Endothelial cell of umbilical vein (primary cell): Measurements from ENCODE around the gene MAJIN. TPM values are rescaled to one million over a fixed set of nuclear protein-coding genes. Genes with fewer than 3 reads are reported as not detected.

Experiments used
- BruUV-seq: library from RNA; stranded (reverse); fragments of 400-500 nt; replicated peaks from 2 replicates; lab custom pipeline; 2021; lab: Mats Ljungman, UMichigan
- CTCF ChIA-PET: fragments of 300-600, 350-600 bp; sonication (Branson Sonifier 250); formaldehyde crosslinking; loops from one replicate; lab custom pipeline; 2021; ENCODE audit warnings: antibody characterized with exemption, inconsistent platforms; lab: Charles Lee
- POLR2A ChIA-PET: fragments of 300-600, 350-600 bp; sonication (Branson Sonifier 250); formaldehyde crosslinking; loops from one replicate; lab custom pipeline; 2021; ENCODE audit warnings: antibody characterized with exemption, inconsistent platforms; lab: Charles Lee
- DNase-seq: peaks from one replicate; pipeline ENCODE4 v3.0.0-alpha.2; 2011; ENCODE audit warnings: low read depth, low spot score
- FAIRE-seq: peaks from 2 replicates; lab custom pipeline; 2011; peaks lifted over from hg19 to GRCh38; lab: Jason Lieb, UNC
- H2AFZ ChIP-seq: 2 replicates; pipeline ENCODE4 v1.6.0; 2012; ENCODE audit warnings: low read depth, low read length, control low read depth, inconsistent platforms
- H3K27ac ChIP-seq: 2 replicates; pipeline ENCODE4 v1.5.1; 2011; ENCODE audit warnings: low read depth, mild to moderate bottlenecking, control low read depth, low read length, moderate library complexity; ENCODE audit not compliant: insufficient read depth
- H3K27me3 ChIP-seq, 2 experiments: 2 replicates each; pipeline versions ENCODE4 v1.6.0 to v1.6.1; 2011; ENCODE audit warnings: low read length in 2 of 2, mixed read lengths in 1 of 2; ENCODE audit not compliant: control insufficient read depth in 2 of 2, insufficient read depth in 2 of 2
- H3K36me3 ChIP-seq, 2 experiments: 2 replicates in 1 of 2; 3 replicates in 1 of 2; pipeline ENCODE4 v1.5.1; 2011; ENCODE audit warnings: low read length in 2 of 2, mild to moderate bottlenecking in 1 of 2, moderate library complexity in 1 of 2; ENCODE audit not compliant: control insufficient read depth in 2 of 2, insufficient read depth in 2 of 2; ENCODE audit errors: extremely low read depth in 1 of 2
- H3K4me1 ChIP-seq: 3 replicates; pipeline ENCODE4 v1.5.1; 2011; ENCODE audit warnings: mild to moderate bottlenecking, low read length; ENCODE audit not compliant: control insufficient read depth, insufficient read depth; ENCODE audit errors: extremely low read depth
- H3K4me2 ChIP-seq: 2 replicates; pipeline ENCODE4 v1.6.1; 2011; ENCODE audit warnings: low read length, control low read depth, mixed read lengths; ENCODE audit not compliant: insufficient read depth
- H3K4me3 ChIP-seq, 3 experiments: fragments of 200-600 bp in 1 of 3; sonication (generic), shearing (Covaris generic) in 1 of 3; replicated peaks in 1 of 3; 2 replicates each; pipeline ENCODE4 v1.5.1; 2011 to 2016; ENCODE audit warnings: control low read depth in 3 of 3, low read length in 3 of 3, mild to moderate bottlenecking in 2 of 3, inconsistent platforms in 1 of 3, low read depth in 1 of 3, moderate library complexity in 1 of 3; ENCODE audit not compliant: insufficient read depth in 1 of 3
- H3K79me2 ChIP-seq: 2 replicates; pipeline ENCODE4 v1.6.0; 2012; ENCODE audit warnings: low read length, inconsistent platforms; ENCODE audit not compliant: control insufficient read depth, insufficient read depth
- H3K9ac ChIP-seq: replicated peaks from 2 replicates; pipeline ENCODE3; 2011; ENCODE audit warnings: low read length, control low read depth; ENCODE audit not compliant: insufficient read depth; ENCODE audit errors: extremely low read depth
- H3K9me1 ChIP-seq: replicated peaks from 3 replicates; pipeline ENCODE4 v1.6.0; 2011; ENCODE audit warnings: mild to moderate bottlenecking, low read length; ENCODE audit not compliant: control insufficient read depth, insufficient read depth; ENCODE audit errors: extremely low read depth
- H3K9me3 ChIP-seq: replicated peaks from 2 replicates; pipeline ENCODE4 v1.5.1; 2012; ENCODE audit warnings: low read length, inconsistent platforms; ENCODE audit not compliant: control insufficient read depth, insufficient read depth
- H4K20me1 ChIP-seq: replicated peaks from 2 replicates; pipeline ENCODE3; 2011; ENCODE audit warnings: mild to moderate bottlenecking, low read length; ENCODE audit not compliant: control insufficient read depth, insufficient read depth; ENCODE audit errors: extremely low read depth
- CTCF ChIP-seq, 2 donors: IDR thresholded peaks; 1 replicate in 1 of 2; 2 replicates in 1 of 2; pipeline ENCODE4 v1.5.1; 2011; ENCODE audit warnings: low read length in 2 of 2, mild to moderate bottlenecking in 2 of 2, moderate library complexity in 2 of 2, control low read depth in 1 of 2, inconsistent platforms in 1 of 2, low read depth in 1 of 2; ENCODE audit not compliant: insufficient read depth in 1 of 2; ENCODE audit errors: extremely low read depth in 1 of 2
- FOS ChIP-seq: IDR thresholded peaks from 2 replicates; pipeline ENCODE4 v1.6.1; 2011; ENCODE audit warnings: mild to moderate bottlenecking, low read length, moderate library complexity, borderline replicate concordance; ENCODE audit not compliant: insufficient read depth
- GATA2 ChIP-seq: IDR thresholded peaks from 2 replicates; pipeline ENCODE4 v1.7.0; 2011; ENCODE audit warnings: low read depth, mild to moderate bottlenecking, moderate library complexity, mixed read lengths, low read length; ENCODE audit not compliant: insufficient read length, insufficient read depth
- JUN ChIP-seq: IDR thresholded peaks from 2 replicates; pipeline ENCODE4 v1.6.1; 2011; ENCODE audit warnings: borderline replicate concordance, low read depth; ENCODE audit not compliant: insufficient read length, insufficient read depth
- MAX ChIP-seq: IDR thresholded peaks from 2 replicates; pipeline ENCODE4 v1.6.1; 2011; ENCODE audit not compliant: insufficient read depth, insufficient read length
- MYC ChIP-seq: IDR thresholded peaks from one replicate; pipeline ENCODE4 v1.6.1; 2011; ENCODE audit warnings: mild to moderate bottlenecking, low read depth, low read length
- POLR2AphosphoS5 ChIP-seq: IDR thresholded peaks from 2 replicates; pipeline ENCODE4 v1.6.1; 2012; ENCODE audit warnings: low read depth, mild to moderate bottlenecking, control low read depth, low read length, moderate library complexity; ENCODE audit not compliant: insufficient read depth
- dilution Hi-C: fragments of 300-500 bp; cut with MboI; formaldehyde crosslinking; loops from one replicate; pipeline ENCODE4 v1.15.0; 2019; ENCODE audit warnings: low sequenced_read_pairs; ENCODE audit not compliant: extremely low pct_ligation_motif_present
- intact Hi-C: fragments of 100-400 bp; cut with micrococcal nuclease; formaldehyde crosslinking; loops from one replicate; pipeline ENCODE4 v1.10.0; 2022
- polyA plus RNA-seq, 4 experiments: library from polyadenylated mRNA; depleted of rRNA in 3 of 4; stranded (reverse) in 3 of 4; unstranded in 1 of 4; fragments of >200 nt; gene quantifications; 2 replicates each; pipeline versions ENCODE4 v1.2.1 to v1.2.3, GENCODE V29; 2011 to 2012; ENCODE audit warnings: missing spikeins in 1 of 4
- total RNA-seq: library from RNA; stranded (reverse); gene quantifications from 2 replicates; pipeline ENCODE4 v1.2.3, GENCODE V29; 2021

The MAJIN gene
- total and polyA plus RNA-seq, 2 donors (not counting 3 experiments of a cell fraction or from before 2014, with no cell fraction given) = 0.07 TPM; not detected in 1

GRCh38 chr11:64996710-64997380, 24.9 kb upstream of the MAJIN start, which contains the start of gene BATF2:
Gene BATF2 (minus strand): TSS chr11:64996971. CDS start chr11:64996914, 57 bp downstream.
- Histone ChIP-seq H3K4me3 (peak within 1 kb of the TSS in 1 of 3 experiments; percentile 14), H3K27ac (no peak within 1 kb of the TSS), H3K4me2 (peak within 1 kb of the TSS; percentile 21), H3K9me1 (no peaks in the 10 kb centered on the region), H3K9ac (no peak within 1 kb of the TSS), H2AFZ (peak within 1 kb of the TSS; percentile 66), H3K9me3 (no peaks in the 10 kb centered on the region), H3K4me1 (no peaks in the 10 kb centered on the region), H3K79me2 (no peaks in the 10 kb centered on the region), H3K27me3 (no peaks in the 10 kb centered on the region), H3K36me3 (no peaks in the 10 kb centered on the region), H4K20me1 (no peaks in the 10 kb centered on the region)
- dilution Hi-C loops (no loop called here), intact Hi-C loops (loop anchor here (1.0 to 2.0 kb wide), 3 partner anchors 72 to 150 kb away; partner anchors contain the start of genes ATG2A and PPP2R5B)
- CTCF ChIA-PET = interaction anchor here (0.7 to 4.2 kb wide), 30 partner anchors 9 to 212 kb away, joined by 3 to 40 read pairs (median 5); partner anchors contain the start of genes ARL2, ATG2A, CDC42BPG and GPHA2
- POLR2A ChIA-PET = interaction anchor here (0.8 kb wide), 1 partner anchor 18 kb away, joined by 3 read pairs; the partner anchor contains the start of gene ARL2
- DNase-seq (peak; percentile 73), FAIRE-seq (peak; percentile 91)
- TF ChIP-seq CTCF (IDR thresholded peaks at IDR 0.05; ENCODE audit: extremely low read depth in 1 of 2, insufficient read depth in 1 of 2, low read depth in 1 of 2, low read length in 2 of 2) (peak; percentile 39 to 65), MYC (no peak), GATA2 (no peak), FOS (no peak), POLR2AphosphoS5 (peak; percentile 56), MAX (no peak), JUN (no peak)
- BruUV-seq = no TSS peak
